Measurements from ENCODE around the gene SLC6A11. TPM values are rescaled to one million over a fixed set of nuclear protein-coding genes. Genes with fewer than 3 reads are reported as not detected.
A peak's percentile ranks its signal among the peaks of the same experiment; 100 is the strongest.

SLC6A11 gene
- polyA plus RNA-seq, 2 of the 4 experiments (the other 2 are of a cell fraction) = 0.03 TPM

DNA sequence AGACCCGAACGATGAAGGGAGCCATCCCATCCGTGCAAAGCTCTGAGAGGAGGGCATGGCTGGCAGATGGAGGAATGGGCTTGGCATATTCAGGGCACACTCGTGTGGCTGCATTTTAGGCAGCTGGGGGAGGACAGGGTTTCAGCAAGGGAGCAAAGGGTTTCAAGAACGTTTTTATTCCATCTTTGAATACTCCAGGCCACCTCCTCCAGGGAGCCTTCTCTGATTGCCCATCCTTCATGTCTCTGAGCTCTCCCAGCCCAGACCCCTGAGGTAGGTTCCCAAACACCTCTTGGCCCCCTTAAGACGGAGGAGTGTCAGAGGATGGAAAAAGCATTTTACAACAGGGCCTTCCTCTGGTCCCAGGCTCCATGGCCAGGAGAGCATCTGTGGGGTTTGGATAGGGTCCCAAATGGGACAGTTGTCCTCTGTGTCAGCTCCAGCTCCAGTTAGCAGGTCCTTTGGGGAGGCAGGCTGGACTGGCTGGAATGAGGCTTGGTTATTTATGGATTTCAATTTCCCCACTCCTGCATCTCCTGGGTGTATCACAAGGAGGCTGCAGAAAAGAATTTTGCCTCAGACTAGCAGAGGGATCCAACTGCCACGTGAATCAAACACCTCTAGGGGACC, 158.8 kb downstream of the SLC6A11 start:
- Histone ChIP-seq H3K4me3 (no peak overlapping the region), H3K4me1 (no peaks in the 10 kb centered on the region), H3K9me3 (no peaks in the 10 kb centered on the region), H3K4me2 (no peak overlapping the region), H3K27ac (no peak overlapping the region)
- WGBS (ENCODE audit: missing lambda C conversion rate) = 24% methylated on average over 7 of the region's 7 CpGs
- TF ChIP-seq ZFP36 (IDR thresholded peaks at IDR 0.05; ENCODE audit: borderline replicate concordance, partially characterized antibody) (peak; percentile 56), POLR2A (IDR thresholded peaks at IDR 0.05; ENCODE audit: low read length) (no peak)
- FAIRE-seq (no peak), ATAC-seq (no peak), DNase-seq (ENCODE audit: low read depth in 1 of 2, low spot score in 1 of 2) (no peak)
- POLR2A ChIA-PET = no interaction called here
- CTCF ChIA-PET = interaction anchor here (0.8 to 2.2 kb wide), 5 partner anchors 8 to 270 kb away, joined by 3 to 11 read pairs (median 3); no protein-coding TSS in a partner anchor

DNA sequence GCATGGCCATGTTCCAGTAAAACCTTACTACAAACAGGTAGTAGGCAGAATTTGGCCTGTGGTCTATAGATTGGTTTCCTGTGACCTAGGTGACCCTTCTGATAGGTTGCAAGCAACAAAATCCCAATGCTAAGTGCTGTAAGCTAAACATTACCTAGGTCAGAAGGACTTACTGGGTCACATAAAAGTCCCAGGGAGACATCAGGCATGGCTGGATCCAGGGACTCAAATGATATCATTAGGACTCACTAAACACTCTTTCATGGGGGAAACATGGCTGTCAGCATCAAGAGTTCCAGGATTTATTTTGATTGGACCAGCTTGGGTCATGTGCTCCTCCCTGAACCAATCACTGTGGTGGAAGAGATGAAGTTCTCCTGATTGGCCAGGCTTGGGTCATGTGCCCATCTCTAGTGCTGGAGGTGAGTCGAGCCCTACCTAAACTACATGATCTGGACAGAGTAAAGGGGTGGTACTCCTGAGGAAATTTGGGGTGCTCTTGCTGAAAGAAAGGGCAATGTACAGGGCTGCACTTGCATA, 159.7 kb downstream of the SLC6A11 start:
- no peak for DNase-seq (ENCODE audit: low read depth in 1 of 2, low spot score in 1 of 2)
- CTCF ChIA-PET = no interaction called here
- Histone ChIP-seq H3K9me3 (peaks cover under 1% of the 10 kb centered on the region; the same call in 1 of the 3 replicates), H3K4me3 (no peak overlapping the region), H3K4me2 (no peak overlapping the region), H3K27ac (no peak overlapping the region), H3K4me1 (no peaks in the 10 kb centered on the region)
- TF ChIP-seq, protein P1, sequence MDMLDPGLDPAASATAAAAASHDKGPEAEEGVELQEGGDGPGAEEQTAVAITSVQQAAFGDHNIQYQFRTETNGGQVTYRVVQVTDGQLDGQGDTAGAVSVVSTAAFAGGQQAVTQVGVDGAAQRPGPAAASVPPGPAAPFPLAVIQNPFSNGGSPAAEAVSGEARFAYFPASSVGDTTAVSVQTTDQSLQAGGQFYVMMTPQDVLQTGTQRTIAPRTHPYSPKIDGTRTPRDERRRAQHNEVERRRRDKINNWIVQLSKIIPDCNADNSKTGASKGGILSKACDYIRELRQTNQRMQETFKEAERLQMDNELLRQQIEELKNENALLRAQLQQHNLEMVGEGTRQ (IDR thresholded peaks at IDR 0.05) = peak; percentile 86
- no peak for TF ChIP-seq ESRRA (IDR thresholded peaks at IDR 0.05; ENCODE audit: borderline replicate concordance, low read length)
- no peak for TF ChIP-seq NFE2L2 (conservative IDR thresholded peaks at IDR 0.05; ENCODE audit: low read length)
- TF ChIP-seq, protein P2, sequence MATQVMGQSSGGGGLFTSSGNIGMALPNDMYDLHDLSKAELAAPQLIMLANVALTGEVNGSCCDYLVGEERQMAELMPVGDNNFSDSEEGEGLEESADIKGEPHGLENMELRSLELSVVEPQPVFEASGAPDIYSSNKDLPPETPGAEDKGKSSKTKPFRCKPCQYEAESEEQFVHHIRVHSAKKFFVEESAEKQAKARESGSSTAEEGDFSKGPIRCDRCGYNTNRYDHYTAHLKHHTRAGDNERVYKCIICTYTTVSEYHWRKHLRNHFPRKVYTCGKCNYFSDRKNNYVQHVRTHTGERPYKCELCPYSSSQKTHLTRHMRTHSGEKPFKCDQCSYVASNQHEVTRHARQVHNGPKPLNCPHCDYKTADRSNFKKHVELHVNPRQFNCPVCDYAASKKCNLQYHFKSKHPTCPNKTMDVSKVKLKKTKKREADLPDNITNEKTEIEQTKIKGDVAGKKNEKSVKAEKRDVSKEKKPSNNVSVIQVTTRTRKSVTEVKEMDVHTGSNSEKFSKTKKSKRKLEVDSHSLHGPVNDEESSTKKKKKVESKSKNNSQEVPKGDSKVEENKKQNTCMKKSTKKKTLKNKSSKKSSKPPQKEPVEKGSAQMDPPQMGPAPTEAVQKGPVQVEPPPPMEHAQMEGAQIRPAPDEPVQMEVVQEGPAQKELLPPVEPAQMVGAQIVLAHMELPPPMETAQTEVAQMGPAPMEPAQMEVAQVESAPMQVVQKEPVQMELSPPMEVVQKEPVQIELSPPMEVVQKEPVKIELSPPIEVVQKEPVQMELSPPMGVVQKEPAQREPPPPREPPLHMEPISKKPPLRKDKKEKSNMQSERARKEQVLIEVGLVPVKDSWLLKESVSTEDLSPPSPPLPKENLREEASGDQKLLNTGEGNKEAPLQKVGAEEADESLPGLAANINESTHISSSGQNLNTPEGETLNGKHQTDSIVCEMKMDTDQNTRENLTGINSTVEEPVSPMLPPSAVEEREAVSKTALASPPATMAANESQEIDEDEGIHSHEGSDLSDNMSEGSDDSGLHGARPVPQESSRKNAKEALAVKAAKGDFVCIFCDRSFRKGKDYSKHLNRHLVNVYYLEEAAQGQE (IDR thresholded peaks at IDR 0.05) = no peak
- ATAC-seq = peak in 1 of 2 experiments; percentile 39; a peak in 2 of 6 replicates
- POLR2A ChIA-PET = no interaction called here
- FAIRE-seq = no peak
- WGBS (ENCODE audit: missing lambda C conversion rate) = 0% methylated on average over 1 of the region's 1 CpG

DNA sequence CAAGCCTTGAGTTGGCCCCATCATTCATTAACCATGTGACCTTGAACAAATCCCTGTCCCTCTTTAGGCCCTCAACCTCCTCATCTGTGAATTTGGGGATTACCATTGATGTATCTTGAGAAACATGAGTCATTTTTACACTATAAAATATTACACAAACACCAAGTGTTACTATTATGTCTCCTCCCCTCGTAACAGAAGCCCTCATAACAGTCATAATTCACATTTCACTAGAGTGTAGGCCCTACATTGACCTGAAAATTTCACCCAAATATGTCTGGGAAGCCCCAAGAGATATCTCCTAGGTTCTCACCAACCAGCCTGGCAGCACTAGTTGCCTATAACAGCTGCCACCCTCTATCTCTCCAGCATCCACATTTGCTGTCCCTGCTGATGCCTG, 160.7 kb downstream of the SLC6A11 start:
- TF ChIP-seq, protein P3, sequence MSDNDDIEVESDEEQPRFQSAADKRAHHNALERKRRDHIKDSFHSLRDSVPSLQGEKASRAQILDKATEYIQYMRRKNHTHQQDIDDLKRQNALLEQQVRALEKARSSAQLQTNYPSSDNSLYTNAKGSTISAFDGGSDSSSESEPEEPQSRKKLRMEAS (IDR thresholded peaks at IDR 0.05) = no peak
- no peak for TF ChIP-seq BHLHE40 (IDR thresholded peaks at IDR 0.05; ENCODE audit: low read depth, low read length)
- TF ChIP-seq, protein P4, sequence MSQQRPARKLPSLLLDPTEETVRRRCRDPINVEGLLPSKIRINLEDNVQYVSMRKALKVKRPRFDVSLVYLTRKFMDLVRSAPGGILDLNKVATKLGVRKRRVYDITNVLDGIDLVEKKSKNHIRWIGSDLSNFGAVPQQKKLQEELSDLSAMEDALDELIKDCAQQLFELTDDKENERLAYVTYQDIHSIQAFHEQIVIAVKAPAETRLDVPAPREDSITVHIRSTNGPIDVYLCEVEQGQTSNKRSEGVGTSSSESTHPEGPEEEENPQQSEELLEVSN (IDR thresholded peaks at IDR 0.05; ENCODE audit: borderline replicate concordance, low read depth) = no peak
- no peak for TF ChIP-seq NR3C1 (IDR thresholded peaks at IDR 0.05)
- no peak for TF ChIP-seq MAZ (IDR thresholded peaks at IDR 0.05; ENCODE audit: borderline replicate concordance, low read depth, low read length)
- no peak for TF ChIP-seq MAFK (IDR thresholded peaks at IDR 0.05; ENCODE audit: partially characterized antibody)
- FAIRE-seq = no peak
- no peak overlapping the region for H3K27ac ChIP-seq
- H3K4me1 ChIP-seq = no peaks in the 10 kb centered on the region
- peaks cover 4% of the 10 kb centered on the region; the same call in 1 of the 3 replicates for H3K9me3 ChIP-seq
- DNase-seq (ENCODE audit: low read depth in 1 of 2, low spot score in 1 of 2) = no peak
- no peak overlapping the region for H3K4me3 ChIP-seq
- 57% methylated on average over 1 of the region's 1 CpG for WGBS (ENCODE audit: missing lambda C conversion rate)
- ChIA-PET CTCF (interaction anchor here (0.7 to 2.6 kb wide), 4 partner anchors 10 to 83 kb away, joined by 3 to 11 read pairs (median 4); no protein-coding TSS in a partner anchor), POLR2A (no interaction called here)
- H3K4me2 ChIP-seq = no peak overlapping the region
- ATAC-seq = no peak
